ENCODE results near the gene ATP5ME. TPM values are rescaled to one million over a fixed set of nuclear protein-coding genes. Genes with fewer than 3 reads are reported as not detected.

ATP5ME gene
- total RNA-seq, 1 donor, result 72.5 TPM

GRCh38 chr4:629915-630641, 44.0 kb downstream of the ATP5ME start:
- no peak overlapping the region for H3K4me3 ChIP-seq (ENCODE audit: low read depth, low read length)
- no peak for DNase-seq (ENCODE audit: low read depth)
- no peak for TF ChIP-seq CTCF (IDR thresholded peaks at IDR 0.05; ENCODE audit: insufficient read depth, low read depth, low read length)

GRCh38 chr4:629636-629914, 44.5 kb downstream of the ATP5ME start:
- no peak overlapping the region for H3K4me3 ChIP-seq (ENCODE audit: low read depth, low read length)
- TF ChIP-seq CTCF (IDR thresholded peaks at IDR 0.05; ENCODE audit: insufficient read depth, low read depth, low read length), result no peak
- no peak for DNase-seq (ENCODE audit: low read depth)

GRCh38 chr4:628821-629635, 45.0 kb downstream of the ATP5ME start:
- no peak for DNase-seq (ENCODE audit: low read depth)
- H3K4me3 ChIP-seq (ENCODE audit: low read depth, low read length), result no peak overlapping the region
- no peak for TF ChIP-seq CTCF (IDR thresholded peaks at IDR 0.05; ENCODE audit: insufficient read depth, low read depth, low read length)

GRCh38 chr4:628311-628741, 45.8 kb downstream of the ATP5ME start:
- H3K4me3 ChIP-seq (ENCODE audit: low read depth, low read length), result no peak overlapping the region
- no peak for DNase-seq (ENCODE audit: low read depth)
- TF ChIP-seq CTCF (IDR thresholded peaks at IDR 0.05; ENCODE audit: insufficient read depth, low read depth, low read length), result no peak

- TF ChIP-seq CTCF (IDR thresholded peaks at IDR 0.05; ENCODE audit: insufficient read depth, low read depth, low read length), result no peak
- DNase-seq (ENCODE audit: low read depth), result no peak
- H3K4me3 ChIP-seq (ENCODE audit: low read depth, low read length), result no peak overlapping the region
Measured at GRCh38 chr4:627347-628125, 46.5 kb downstream of the ATP5ME start.

GRCh38 chr4:626201-627091, 47.6 kb downstream of the ATP5ME start:
- no peak for DNase-seq (ENCODE audit: low read depth)

More at GRCh38 chr4:626201-627091, 47.6 kb downstream of the ATP5ME start:
- H3K4me3 ChIP-seq (ENCODE audit: low read depth, low read length), result no peak overlapping the region
- TF ChIP-seq CTCF (IDR thresholded peaks at IDR 0.05; ENCODE audit: insufficient read depth, low read depth, low read length), result no peak

Data from fibroblast of villous mesenchyme (primary cell).